PFSK-1 (cell line): ENCODE data around the gene CLDN3.

Experiments
- FOXP2 ChIP-seq: optimal IDR thresholded peaks from 2 replicates; pipeline ENCODE3; 2011; ENCODE audit warnings: borderline replicate concordance, control low read depth, inconsistent platforms; ENCODE audit not compliant: insufficient read depth; ENCODE audit errors: extremely low read length, extremely low read depth
- POLR2AphosphoS5 ChIP-seq: IDR thresholded peaks from 2 replicates; pipeline ENCODE4 v1.6.1; 2012; ENCODE audit warnings: low read depth, mild to moderate bottlenecking, control low read depth, low read length, moderate library complexity
- SIN3A ChIP-seq: IDR thresholded peaks from 2 replicates; pipeline ENCODE4 v1.6.1; 2012; ENCODE audit warnings: mild to moderate bottlenecking, low read length, moderate library complexity, borderline replicate concordance; ENCODE audit not compliant: insufficient read depth
- TAF1 ChIP-seq: IDR thresholded peaks from 2 replicates; pipeline ENCODE4 v1.6.1; 2012; ENCODE audit warnings: low read length, control low read depth, borderline replicate concordance; ENCODE audit not compliant: insufficient read depth
- TF ChIP-seq, protein P1 (sequence below), 2 experiments: IDR thresholded peaks; 2 replicates each; pipeline versions ENCODE4 v1.6.1 to v1.8.0; 2011 to 2012; ENCODE audit warnings: low read depth in 2 of 2, low read length in 2 of 2, control low read depth in 1 of 2, inconsistent platforms in 1 of 2, mild to moderate bottlenecking in 1 of 2, moderate library complexity in 1 of 2; ENCODE audit not compliant: insufficient read depth in 1 of 2

The CLDN3 gene

DNA sequence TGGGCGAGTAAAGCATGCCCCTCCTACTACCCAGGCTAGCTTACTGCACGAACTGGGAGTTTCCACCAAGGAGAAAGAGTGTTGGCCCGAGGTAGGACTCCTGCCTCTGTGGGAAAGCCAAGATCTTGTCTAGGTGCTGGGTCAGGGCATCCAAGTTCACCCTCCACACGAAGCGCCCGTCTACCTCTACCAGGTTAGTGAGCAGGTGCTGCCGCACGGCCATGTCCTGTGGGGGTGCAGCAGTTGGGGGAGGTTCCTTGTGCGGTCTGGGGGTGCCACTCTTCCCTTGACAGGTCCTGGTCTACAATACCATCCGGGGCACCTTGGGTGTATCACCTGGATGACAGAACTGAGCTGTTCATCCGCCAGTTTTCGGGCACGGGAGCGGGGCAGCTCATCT, 33.2 kb downstream of the CLDN3 start:
- TF ChIP-seq, protein P1, sequence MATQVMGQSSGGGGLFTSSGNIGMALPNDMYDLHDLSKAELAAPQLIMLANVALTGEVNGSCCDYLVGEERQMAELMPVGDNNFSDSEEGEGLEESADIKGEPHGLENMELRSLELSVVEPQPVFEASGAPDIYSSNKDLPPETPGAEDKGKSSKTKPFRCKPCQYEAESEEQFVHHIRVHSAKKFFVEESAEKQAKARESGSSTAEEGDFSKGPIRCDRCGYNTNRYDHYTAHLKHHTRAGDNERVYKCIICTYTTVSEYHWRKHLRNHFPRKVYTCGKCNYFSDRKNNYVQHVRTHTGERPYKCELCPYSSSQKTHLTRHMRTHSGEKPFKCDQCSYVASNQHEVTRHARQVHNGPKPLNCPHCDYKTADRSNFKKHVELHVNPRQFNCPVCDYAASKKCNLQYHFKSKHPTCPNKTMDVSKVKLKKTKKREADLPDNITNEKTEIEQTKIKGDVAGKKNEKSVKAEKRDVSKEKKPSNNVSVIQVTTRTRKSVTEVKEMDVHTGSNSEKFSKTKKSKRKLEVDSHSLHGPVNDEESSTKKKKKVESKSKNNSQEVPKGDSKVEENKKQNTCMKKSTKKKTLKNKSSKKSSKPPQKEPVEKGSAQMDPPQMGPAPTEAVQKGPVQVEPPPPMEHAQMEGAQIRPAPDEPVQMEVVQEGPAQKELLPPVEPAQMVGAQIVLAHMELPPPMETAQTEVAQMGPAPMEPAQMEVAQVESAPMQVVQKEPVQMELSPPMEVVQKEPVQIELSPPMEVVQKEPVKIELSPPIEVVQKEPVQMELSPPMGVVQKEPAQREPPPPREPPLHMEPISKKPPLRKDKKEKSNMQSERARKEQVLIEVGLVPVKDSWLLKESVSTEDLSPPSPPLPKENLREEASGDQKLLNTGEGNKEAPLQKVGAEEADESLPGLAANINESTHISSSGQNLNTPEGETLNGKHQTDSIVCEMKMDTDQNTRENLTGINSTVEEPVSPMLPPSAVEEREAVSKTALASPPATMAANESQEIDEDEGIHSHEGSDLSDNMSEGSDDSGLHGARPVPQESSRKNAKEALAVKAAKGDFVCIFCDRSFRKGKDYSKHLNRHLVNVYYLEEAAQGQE (IDR thresholded peaks at IDR 0.05; ENCODE audit: insufficient read depth in 1 of 2, low read depth in 2 of 2, low read length in 2 of 2) = no peak
- no peak for TF ChIP-seq FOXP2
- TF ChIP-seq SIN3A = no peak
- TF ChIP-seq POLR2AphosphoS5 = no peak
- TF ChIP-seq TAF1 = no peak

DNA sequence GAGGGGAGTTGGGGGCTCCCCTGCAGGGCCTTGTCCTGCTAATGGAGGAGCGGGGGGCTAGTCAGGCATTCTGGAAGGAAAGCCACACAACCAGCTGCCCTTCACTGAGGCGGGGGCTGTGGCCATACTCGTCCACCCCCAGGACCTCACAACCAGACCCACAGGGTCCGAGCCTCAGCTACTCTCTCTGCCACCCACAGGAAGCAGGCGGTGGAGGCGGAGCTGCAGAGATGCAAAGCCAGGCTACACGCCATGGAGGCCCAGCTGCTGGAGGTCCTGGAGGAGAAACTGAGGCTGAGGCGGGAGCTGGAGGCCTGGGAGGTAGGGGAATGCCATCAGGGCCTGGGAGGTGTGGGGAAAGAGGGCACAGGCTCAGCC, 34.6 kb downstream of the CLDN3 start:
- TF ChIP-seq, protein P1 (IDR thresholded peaks at IDR 0.05; ENCODE audit: insufficient read depth in 1 of 2, low read depth in 2 of 2, low read length in 2 of 2) = no peak
- TF ChIP-seq POLR2AphosphoS5 = no peak
- TF ChIP-seq SIN3A = no peak
- no peak for TF ChIP-seq FOXP2
- TF ChIP-seq TAF1 = no peak

DNA sequence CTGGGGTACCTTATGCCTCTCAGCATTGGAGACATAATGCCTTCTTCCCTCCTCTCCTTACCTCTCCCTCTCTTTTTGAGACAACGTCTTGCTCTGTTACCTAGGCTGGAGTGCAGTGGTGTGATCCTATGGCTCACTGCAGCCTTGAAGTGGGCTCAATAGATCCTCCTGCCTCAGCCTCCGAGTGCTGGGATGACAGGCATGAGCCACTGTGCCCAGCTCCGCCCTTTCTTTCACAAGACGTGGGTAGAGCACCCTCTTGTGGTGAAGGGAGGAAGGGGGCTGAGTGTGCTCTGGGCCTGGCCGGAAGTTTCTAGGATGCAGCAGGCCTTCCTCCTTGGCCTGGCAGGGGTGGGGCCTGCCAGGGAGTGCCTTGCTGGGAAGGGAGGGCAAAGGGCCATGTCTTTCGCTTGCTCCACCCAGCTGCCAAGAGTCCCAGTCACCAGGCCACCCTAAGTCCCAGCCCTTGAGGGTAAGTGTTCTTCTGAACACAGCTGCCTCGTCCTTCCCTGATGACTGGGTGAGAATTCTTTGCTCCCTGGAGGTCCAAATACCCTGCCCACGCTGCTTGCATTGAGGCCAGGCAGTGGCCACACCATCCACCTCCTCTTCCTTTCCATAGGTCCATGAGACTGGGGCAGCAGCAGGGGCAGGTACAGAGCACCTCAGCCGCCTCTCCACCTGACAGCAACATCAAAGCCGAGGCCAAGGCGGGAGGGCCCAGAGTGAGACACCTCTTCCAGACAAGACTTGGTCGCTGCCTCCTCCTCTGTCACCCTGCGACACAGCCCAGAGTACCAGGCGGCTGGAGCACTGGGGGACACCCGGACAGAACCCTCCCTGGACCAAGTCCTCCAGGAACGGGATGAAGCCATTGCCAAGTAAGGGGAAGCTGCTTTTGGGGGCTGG, 35.2 kb downstream of the CLDN3 start:
- TF ChIP-seq SIN3A = no peak
- peak; percentile 57 for TF ChIP-seq FOXP2
- TF ChIP-seq, protein P1 (IDR thresholded peaks at IDR 0.05; ENCODE audit: insufficient read depth in 1 of 2, low read depth in 2 of 2, low read length in 2 of 2) = no peak
- peak; percentile 14; the same call in 1 of the 2 replicates for TF ChIP-seq POLR2AphosphoS5
- TF ChIP-seq TAF1 = no peak

GRCh38 chr7:73732397-73732796, 37.7 kb downstream of the CLDN3 start:
- TF ChIP-seq SIN3A (no peak), POLR2AphosphoS5 (no peak), FOXP2 (no peak), TAF1 (no peak)
- TF ChIP-seq, protein P1 (IDR thresholded peaks at IDR 0.05; ENCODE audit: insufficient read depth in 1 of 2, low read depth in 2 of 2, low read length in 2 of 2) = no peak
